Endothelial cell of umbilical vein (primary cell): Measurements from ENCODE around the gene COL18A1.

Experiments used
- EZH2 ChIP-seq: IDR thresholded peaks from 2 replicates; pipeline ENCODE4 v1.6.1; 2012; ENCODE audit warnings: borderline replicate concordance, low read depth, mild to moderate bottlenecking, moderate library complexity, low read length, inconsistent platforms; ENCODE audit not compliant: severe bottlenecking
- JUN ChIP-seq: IDR thresholded peaks from 2 replicates; pipeline ENCODE4 v1.6.1; 2011; ENCODE audit warnings: borderline replicate concordance, low read depth; ENCODE audit not compliant: insufficient read length, insufficient read depth
- POLR2A ChIP-seq: IDR thresholded peaks from 2 replicates; pipeline ENCODE4 v1.6.1; 2012; ENCODE audit warnings: low read depth, mild to moderate bottlenecking, control low read depth, low read length
- POLR2AphosphoS5 ChIP-seq: IDR thresholded peaks from 2 replicates; pipeline ENCODE4 v1.6.1; 2012; ENCODE audit warnings: low read depth, mild to moderate bottlenecking, control low read depth, low read length, moderate library complexity; ENCODE audit not compliant: insufficient read depth
- TF ChIP-seq, protein P1 (sequence below), 2 donors: IDR thresholded peaks; 1 replicate in 1 of 2; 2 replicates in 1 of 2; pipeline ENCODE4 v1.5.1; 2011; ENCODE audit warnings: low read length in 2 of 2, mild to moderate bottlenecking in 2 of 2, moderate library complexity in 2 of 2, control low read depth in 1 of 2, inconsistent platforms in 1 of 2, low read depth in 1 of 2; ENCODE audit not compliant: insufficient read depth in 1 of 2; ENCODE audit errors: extremely low read depth in 1 of 2
- TF ChIP-seq, protein P2 (sequence below): IDR thresholded peaks from 2 replicates; pipeline ENCODE4 v1.6.1; 2011; ENCODE audit not compliant: insufficient read depth, insufficient read length

DNA sequence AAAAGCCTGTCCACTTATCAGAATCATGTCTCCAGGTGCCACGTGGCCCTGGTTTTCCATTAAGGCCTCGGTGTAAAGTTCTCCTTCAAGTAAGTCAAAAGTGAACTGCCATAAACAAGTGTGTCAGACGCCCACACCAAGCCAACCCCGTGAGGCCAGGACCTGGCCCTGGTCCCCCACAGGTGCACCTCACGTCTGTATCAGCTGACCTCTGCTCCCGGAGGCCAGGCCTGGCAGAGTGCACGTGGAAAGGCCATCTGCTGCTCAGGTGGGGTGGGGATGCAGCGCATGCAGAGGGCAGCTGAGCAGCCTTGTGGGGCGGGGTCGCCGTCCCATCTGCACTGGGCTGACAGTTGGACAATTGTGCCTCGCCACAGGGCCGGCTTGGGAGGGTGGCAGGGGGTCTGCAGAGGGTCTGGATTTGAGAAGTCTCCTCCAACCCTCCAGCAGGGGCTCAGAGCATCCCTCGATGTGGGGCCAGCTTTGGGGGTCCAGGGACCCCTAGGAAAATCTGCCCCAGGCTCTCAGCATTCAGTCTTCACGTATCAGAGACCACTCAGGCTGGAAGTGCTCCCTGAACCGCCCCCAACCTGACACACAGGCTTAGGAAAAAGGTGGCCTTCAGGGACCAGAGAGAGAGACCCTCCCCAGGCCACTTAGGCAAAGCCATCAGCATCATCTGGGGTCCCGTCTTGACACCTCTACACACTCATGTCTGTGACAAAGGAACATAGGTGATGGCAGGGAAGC lies 134.3 kb downstream of the COL18A1 start:
- TF ChIP-seq POLR2AphosphoS5 (no peak), JUN (no peak), EZH2 (no peak), POLR2A (no peak)
- TF ChIP-seq, protein P1, sequence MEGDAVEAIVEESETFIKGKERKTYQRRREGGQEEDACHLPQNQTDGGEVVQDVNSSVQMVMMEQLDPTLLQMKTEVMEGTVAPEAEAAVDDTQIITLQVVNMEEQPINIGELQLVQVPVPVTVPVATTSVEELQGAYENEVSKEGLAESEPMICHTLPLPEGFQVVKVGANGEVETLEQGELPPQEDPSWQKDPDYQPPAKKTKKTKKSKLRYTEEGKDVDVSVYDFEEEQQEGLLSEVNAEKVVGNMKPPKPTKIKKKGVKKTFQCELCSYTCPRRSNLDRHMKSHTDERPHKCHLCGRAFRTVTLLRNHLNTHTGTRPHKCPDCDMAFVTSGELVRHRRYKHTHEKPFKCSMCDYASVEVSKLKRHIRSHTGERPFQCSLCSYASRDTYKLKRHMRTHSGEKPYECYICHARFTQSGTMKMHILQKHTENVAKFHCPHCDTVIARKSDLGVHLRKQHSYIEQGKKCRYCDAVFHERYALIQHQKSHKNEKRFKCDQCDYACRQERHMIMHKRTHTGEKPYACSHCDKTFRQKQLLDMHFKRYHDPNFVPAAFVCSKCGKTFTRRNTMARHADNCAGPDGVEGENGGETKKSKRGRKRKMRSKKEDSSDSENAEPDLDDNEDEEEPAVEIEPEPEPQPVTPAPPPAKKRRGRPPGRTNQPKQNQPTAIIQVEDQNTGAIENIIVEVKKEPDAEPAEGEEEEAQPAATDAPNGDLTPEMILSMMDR (IDR thresholded peaks at IDR 0.05; ENCODE audit: extremely low read depth in 1 of 2, insufficient read depth in 1 of 2, low read depth in 1 of 2, low read length in 2 of 2): no peak
- TF ChIP-seq, protein P2, sequence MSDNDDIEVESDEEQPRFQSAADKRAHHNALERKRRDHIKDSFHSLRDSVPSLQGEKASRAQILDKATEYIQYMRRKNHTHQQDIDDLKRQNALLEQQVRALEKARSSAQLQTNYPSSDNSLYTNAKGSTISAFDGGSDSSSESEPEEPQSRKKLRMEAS: no peak
